HepG2 (cell line): ENCODE results near the gene TYROBP. TPM values are rescaled to one million over a fixed set of nuclear protein-coding genes. Genes with fewer than 3 reads are reported as not detected.

ENCODE experiments used
- GATAD1 ChIP-seq: IDR thresholded peaks from 2 replicates; pipeline ENCODE4 v1.6.1; 2016; ENCODE audit warnings: missing genetic modification reagents, missing compliant biosample characterization
- GLI4 ChIP-seq: sonication (generic); formaldehyde crosslinking; IDR thresholded peaks from 2 replicates; pipeline ENCODE4 v1.5.1; 2020; ENCODE audit warnings: missing genetic modification reagents, mild to moderate bottlenecking, moderate library complexity, borderline replicate concordance
- HOXA3 ChIP-seq: sonication (generic); formaldehyde crosslinking; IDR thresholded peaks from 2 replicates; pipeline ENCODE4 v1.5.0; 2020; ENCODE audit warnings: missing genetic modification reagents
- IRX3 ChIP-seq: sonication (generic); formaldehyde crosslinking; IDR thresholded peaks from 2 replicates; pipeline ENCODE4 v1.8.1; 2023; ENCODE audit warnings: mild to moderate bottlenecking, low read depth, missing genetic modification reagents, borderline replicate concordance
- KMT2B ChIP-seq: IDR thresholded peaks from 2 replicates; pipeline ENCODE4 v1.6.1; 2016; ENCODE audit warnings: missing genetic modification reagents, missing compliant biosample characterization
- NFE2 ChIP-seq: sonication (generic); formaldehyde crosslinking; IDR thresholded peaks from 2 replicates; pipeline ENCODE4 v1.4.0; 2020; ENCODE audit warnings: missing genetic modification reagents
- NFIB ChIP-seq: sonication (generic); formaldehyde crosslinking; IDR thresholded peaks from 2 replicates; pipeline ENCODE4 v1.9.0; 2021; ENCODE audit warnings: missing genetic modification reagents, mild to moderate bottlenecking, borderline replicate concordance
- NFKB2 ChIP-seq: sonication (generic); formaldehyde crosslinking; IDR thresholded peaks from 2 replicates; pipeline ENCODE4 v1.4.0; 2020; ENCODE audit warnings: missing genetic modification reagents, borderline replicate concordance
- NR2C2 ChIP-seq: sonication (generic); formaldehyde crosslinking; IDR thresholded peaks from 2 replicates; pipeline ENCODE4 v1.4.0; 2020; ENCODE audit warnings: missing genetic modification reagents, mild to moderate bottlenecking, moderate library complexity, borderline replicate concordance
- SALL2 ChIP-seq: sonication (generic); formaldehyde crosslinking; IDR thresholded peaks from 2 replicates; pipeline ENCODE4 v1.8.1; 2023; ENCODE audit warnings: mild to moderate bottlenecking, missing genetic modification reagents, inconsistent platforms
- SNAI1 ChIP-seq: sonication (generic); formaldehyde crosslinking; IDR thresholded peaks from 2 replicates; pipeline ENCODE4 v1.5.0; 2020; ENCODE audit warnings: mild to moderate bottlenecking, missing genetic modification reagents, borderline replicate concordance
- TP53 ChIP-seq: sonication (generic); formaldehyde crosslinking; conservative IDR thresholded peaks from 2 replicates; pipeline ENCODE4 v1.4.0; 2020; ENCODE audit warnings: missing genetic modification reagents
- XRCC5 ChIP-seq: fragments of 200-400 bp; formaldehyde crosslinking; optimal IDR thresholded peaks from 2 replicates; pipeline ENCODE3; 2017; ENCODE audit warnings: mild to moderate bottlenecking, low read length
- ZFP82 ChIP-seq: sonication (generic); formaldehyde crosslinking; IDR thresholded peaks from 2 replicates; pipeline ENCODE4 v1.5.1; 2020; ENCODE audit warnings: mild to moderate bottlenecking, missing genetic modification reagents, borderline replicate concordance
- ZKSCAN1 ChIP-seq: fragments of 150-350 bp; IDR thresholded peaks from 2 replicates; pipeline ENCODE4 v1.6.1; 2014; ENCODE audit warnings: low read length
- ZNF10 ChIP-seq: sonication (generic); formaldehyde crosslinking; IDR thresholded peaks from 2 replicates; pipeline ENCODE4 v1.4.0; 2020; ENCODE audit warnings: mild to moderate bottlenecking, low read depth, missing genetic modification reagents, borderline replicate concordance
- ZNF24 ChIP-seq: fragments of 450-650 bp; IDR thresholded peaks from 2 replicates; pipeline ENCODE4 v1.6.1; 2017; ENCODE audit warnings: antibody characterized with exemption, mild to moderate bottlenecking
- ZNF501 ChIP-seq: sonication (generic); formaldehyde crosslinking; IDR thresholded peaks from 2 replicates; pipeline ENCODE4 v1.5.1; 2020; ENCODE audit warnings: mild to moderate bottlenecking, moderate library complexity, missing genetic modification reagents
- ZNF605 ChIP-seq: sonication (generic); formaldehyde crosslinking; IDR thresholded peaks from 2 replicates; pipeline ENCODE4 v1.8.0; 2022; ENCODE audit warnings: mild to moderate bottlenecking, missing genetic modification reagents
- ZNF839 ChIP-seq: sonication (generic); formaldehyde crosslinking; IDR thresholded peaks from 2 replicates; pipeline ENCODE4 v1.4.0; 2020; ENCODE audit warnings: missing genetic modification reagents, mild to moderate bottlenecking, borderline replicate concordance
- polyA plus RNA-seq, 8 experiments: library from polyadenylated mRNA; depleted of rRNA in 3 of 8; stranded (reverse) in 7 of 8; unstranded in 1 of 8; fragments of >200 nt; fragmentation: Illumina TruSeq in 4 of 8; extraction: Trizol in 4 of 8; gene quantifications; 2 replicates each; pipeline versions ENCODE4 v1.2.1 to v1.2.3, GENCODE V29; 2011 to 2016; ENCODE audit warnings: low read depth in 4 of 8, missing spikeins in 1 of 8, mixed read lengths in 1 of 8; ENCODE audit not compliant: insufficient read depth in 1 of 8
- total RNA-seq, 5 experiments: library from RNA; depleted of rRNA; stranded (reverse); fragments of >200 nt; fragmentation: Illumina TruSeq; extraction: Trizol; gene quantifications; 2 replicates each; pipeline ENCODE4 v1.2.3, GENCODE V29; 2016; ENCODE audit warnings: low read depth in 1 of 5
- TF ChIP-seq, protein P1 (sequence below): sonication (generic); formaldehyde crosslinking; IDR thresholded peaks from 2 replicates; pipeline ENCODE4 v1.8.0; 2022; ENCODE audit warnings: mild to moderate bottlenecking, missing genetic modification reagents, moderate library complexity
- TF ChIP-seq, protein P2 (sequence below): sonication (generic); formaldehyde crosslinking; IDR thresholded peaks from 2 replicates; pipeline ENCODE4 v1.5.1; 2020; ENCODE audit warnings: mild to moderate bottlenecking, moderate library complexity, missing genetic modification reagents
- TF ChIP-seq, protein P3 (sequence below): sonication (generic); IDR thresholded peaks from 2 replicates; pipeline ENCODE4 v1.6.1; 2016; ENCODE audit warnings: low read depth, borderline replicate concordance
- TF ChIP-seq, protein P4 (sequence below): sonication (generic); formaldehyde crosslinking; IDR thresholded peaks from 2 replicates; pipeline ENCODE4 v1.4.0; 2020; ENCODE audit warnings: mild to moderate bottlenecking, missing genetic modification reagents

Gene TYROBP
- total and polyA plus RNA-seq, 2 of the 13 experiments (the other 11 are each of a cell fraction or from before 2014, with no cell fraction given), result not detected

DNA sequence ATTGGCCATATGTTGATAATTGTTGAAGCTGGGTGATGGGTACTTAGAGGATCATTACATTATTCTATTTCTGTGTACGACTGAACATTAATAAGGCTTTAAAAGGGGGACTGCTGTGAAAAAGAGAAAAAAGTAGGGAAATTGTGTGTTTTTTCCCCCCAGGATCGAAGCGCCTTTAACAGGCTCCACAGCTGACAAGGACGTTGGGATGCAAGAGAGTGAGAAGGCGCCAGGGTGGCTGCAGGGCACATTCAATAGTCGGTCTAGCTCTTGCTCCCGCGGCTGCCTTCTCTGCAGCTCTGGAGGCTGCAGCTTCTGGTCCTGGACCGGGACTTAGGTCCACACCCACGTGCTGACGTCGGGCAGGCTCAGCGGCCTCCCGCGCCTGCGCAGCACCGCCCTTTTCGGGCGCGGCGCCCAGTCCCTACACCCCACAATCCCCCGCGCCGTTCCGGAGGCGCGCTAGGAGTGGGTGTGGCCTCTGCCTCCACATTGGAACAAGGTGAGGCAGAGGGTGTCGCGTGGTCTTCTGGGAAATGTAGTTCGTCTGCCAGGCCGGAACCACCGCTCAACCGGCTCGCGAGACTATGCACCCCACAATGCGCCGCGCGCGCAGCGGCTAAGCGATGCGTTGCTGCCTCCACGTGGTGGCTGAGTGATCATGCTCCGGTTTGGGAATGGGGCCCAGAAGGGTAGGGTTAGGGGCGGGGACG is 23.2 kb upstream of the TYROBP start (continued):
- TF ChIP-seq ZNF10 (CRISPR knock-in tag) (no peak), NFIB (CRISPR knock-in tag) (no peak), SALL2 (peak; percentile 80; the same call in 1 of the 2 replicates), ZNF605 (CRISPR knock-in tag) (peak; percentile 73), GLI4 (CRISPR knock-in tag) (no peak), ZNF24 (no peak), IRX3 (no peak), ZNF501 (peak; percentile 93), NR2C2 (peak; percentile 89), ZKSCAN1 (no peak; the same call in 1 of the 2 replicates), NFE2 (no peak), TP53 (CRISPR knock-in tag) (no peak), HOXA3 (CRISPR knock-in tag) (peak; percentile 97), ZNF839 (peak; percentile 78; the same call in 1 of the 2 replicates), GATAD1 (CRISPR knock-in tag) (peak; percentile 92), KMT2B (CRISPR knock-in tag) (peak; percentile 59; the same call in 1 of the 2 replicates), NFKB2 (CRISPR knock-in tag) (no peak), XRCC5 (peak; percentile 93), ZFP82 (CRISPR knock-in tag) (no peak), SNAI1 (no peak)
- TF ChIP-seq, protein P1, sequence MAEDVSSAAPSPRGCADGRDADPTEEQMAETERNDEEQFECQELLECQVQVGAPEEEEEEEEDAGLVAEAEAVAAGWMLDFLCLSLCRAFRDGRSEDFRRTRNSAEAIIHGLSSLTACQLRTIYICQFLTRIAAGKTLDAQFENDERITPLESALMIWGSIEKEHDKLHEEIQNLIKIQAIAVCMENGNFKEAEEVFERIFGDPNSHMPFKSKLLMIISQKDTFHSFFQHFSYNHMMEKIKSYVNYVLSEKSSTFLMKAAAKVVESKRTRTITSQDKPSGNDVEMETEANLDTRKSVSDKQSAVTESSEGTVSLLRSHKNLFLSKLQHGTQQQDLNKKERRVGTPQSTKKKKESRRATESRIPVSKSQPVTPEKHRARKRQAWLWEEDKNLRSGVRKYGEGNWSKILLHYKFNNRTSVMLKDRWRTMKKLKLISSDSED (CRISPR knock-in tag), result no peak
- TF ChIP-seq, protein P2, sequence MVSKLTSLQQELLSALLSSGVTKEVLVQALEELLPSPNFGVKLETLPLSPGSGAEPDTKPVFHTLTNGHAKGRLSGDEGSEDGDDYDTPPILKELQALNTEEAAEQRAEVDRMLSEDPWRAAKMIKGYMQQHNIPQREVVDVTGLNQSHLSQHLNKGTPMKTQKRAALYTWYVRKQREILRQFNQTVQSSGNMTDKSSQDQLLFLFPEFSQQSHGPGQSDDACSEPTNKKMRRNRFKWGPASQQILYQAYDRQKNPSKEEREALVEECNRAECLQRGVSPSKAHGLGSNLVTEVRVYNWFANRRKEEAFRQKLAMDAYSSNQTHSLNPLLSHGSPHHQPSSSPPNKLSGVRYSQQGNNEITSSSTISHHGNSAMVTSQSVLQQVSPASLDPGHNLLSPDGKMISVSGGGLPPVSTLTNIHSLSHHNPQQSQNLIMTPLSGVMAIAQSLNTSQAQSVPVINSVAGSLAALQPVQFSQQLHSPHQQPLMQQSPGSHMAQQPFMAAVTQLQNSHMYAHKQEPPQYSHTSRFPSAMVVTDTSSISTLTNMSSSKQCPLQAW, result peak; percentile 98
- TF ChIP-seq, protein P3, sequence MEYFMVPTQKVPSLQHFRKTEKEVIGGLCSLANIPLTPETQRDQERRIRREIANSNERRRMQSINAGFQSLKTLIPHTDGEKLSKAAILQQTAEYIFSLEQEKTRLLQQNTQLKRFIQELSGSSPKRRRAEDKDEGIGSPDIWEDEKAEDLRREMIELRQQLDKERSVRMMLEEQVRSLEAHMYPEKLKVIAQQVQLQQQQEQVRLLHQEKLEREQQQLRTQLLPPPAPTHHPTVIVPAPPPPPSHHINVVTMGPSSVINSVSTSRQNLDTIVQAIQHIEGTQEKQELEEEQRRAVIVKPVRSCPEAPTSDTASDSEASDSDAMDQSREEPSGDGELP, result peak; percentile 63; the same call in 1 of the 2 replicates
- TF ChIP-seq, protein P4, sequence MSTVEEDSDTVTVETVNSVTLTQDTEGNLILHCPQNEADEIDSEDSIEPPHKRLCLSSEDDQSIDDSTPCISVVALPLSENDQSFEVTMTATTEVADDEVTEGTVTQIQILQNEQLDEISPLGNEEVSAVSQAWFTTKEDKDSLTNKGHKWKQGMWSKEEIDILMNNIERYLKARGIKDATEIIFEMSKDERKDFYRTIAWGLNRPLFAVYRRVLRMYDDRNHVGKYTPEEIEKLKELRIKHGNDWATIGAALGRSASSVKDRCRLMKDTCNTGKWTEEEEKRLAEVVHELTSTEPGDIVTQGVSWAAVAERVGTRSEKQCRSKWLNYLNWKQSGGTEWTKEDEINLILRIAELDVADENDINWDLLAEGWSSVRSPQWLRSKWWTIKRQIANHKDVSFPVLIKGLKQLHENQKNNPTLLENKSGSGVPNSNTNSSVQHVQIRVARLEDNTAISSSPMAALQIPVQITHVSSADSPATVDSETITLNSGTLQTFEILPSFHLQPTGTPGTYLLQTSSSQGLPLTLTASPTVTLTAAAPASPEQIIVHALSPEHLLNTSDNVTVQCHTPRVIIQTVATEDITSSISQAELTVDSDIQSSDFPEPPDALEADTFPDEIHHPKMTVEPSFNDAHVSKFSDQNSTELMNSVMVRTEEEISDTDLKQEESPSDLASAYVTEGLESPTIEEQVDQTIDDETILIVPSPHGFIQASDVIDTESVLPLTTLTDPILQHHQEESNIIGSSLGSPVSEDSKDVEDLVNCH (CRISPR knock-in tag), result no peak
